ENCODE data around the gene DDX20. TPM values are rescaled to one million over a fixed set of nuclear protein-coding genes. Genes with fewer than 3 reads are reported as not detected.

Gene DDX20
- total and polyA plus RNA-seq, 2 of the 8 experiments (the other 6 are each of a cell fraction or from before 2014, with no cell fraction given) = 7.5 to 24.7 TPM

DNA sequence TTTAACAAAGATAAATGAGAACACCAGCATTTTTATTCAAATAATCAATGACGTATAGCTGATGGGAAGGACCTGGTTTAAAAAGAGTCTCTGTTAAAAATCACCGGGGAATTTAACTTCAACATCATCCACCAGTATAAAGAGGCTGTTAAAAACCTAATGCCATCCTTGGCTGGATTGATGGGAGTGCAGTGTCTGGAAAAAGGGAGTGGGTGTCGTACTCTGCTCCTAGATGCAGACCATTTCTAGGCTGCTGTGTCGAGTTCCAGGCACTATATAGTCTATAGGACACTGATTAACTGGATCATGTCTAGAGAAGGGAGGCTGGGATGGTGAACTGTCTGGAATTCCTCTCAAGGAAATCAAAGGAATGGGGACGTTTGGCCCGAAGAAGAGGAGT lies 36.1 kb downstream of the DDX20 start (continued):
- TF ChIP-seq TAF7 (optimal IDR thresholded peaks at IDR 0.05; ENCODE audit: borderline replicate concordance, low read depth, low read length) (no peak), SIN3A (conservative IDR thresholded peaks at IDR 0.05 in 1 of 2, IDR thresholded peaks at IDR 0.05 in 1 of 2; ENCODE audit: low read depth in 1 of 2, low read length in 2 of 2) (no peak), TBP (IDR thresholded peaks at IDR 0.05; ENCODE audit: low read depth, low read length) (no peak), BRCA1 (IDR thresholded peaks at IDR 0.05; ENCODE audit: low read depth, low read length) (no peak), NANOG (IDR thresholded peaks at IDR 0.05; ENCODE audit: insufficient read depth, low read depth, low read length, poor library complexity, severe bottlenecking) (no peak)
- TF ChIP-seq, protein P1, sequence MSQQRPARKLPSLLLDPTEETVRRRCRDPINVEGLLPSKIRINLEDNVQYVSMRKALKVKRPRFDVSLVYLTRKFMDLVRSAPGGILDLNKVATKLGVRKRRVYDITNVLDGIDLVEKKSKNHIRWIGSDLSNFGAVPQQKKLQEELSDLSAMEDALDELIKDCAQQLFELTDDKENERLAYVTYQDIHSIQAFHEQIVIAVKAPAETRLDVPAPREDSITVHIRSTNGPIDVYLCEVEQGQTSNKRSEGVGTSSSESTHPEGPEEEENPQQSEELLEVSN (IDR thresholded peaks at IDR 0.05) = no peak
